ENCODE measurements around the gene PELI2.

Gene PELI2

DNA sequence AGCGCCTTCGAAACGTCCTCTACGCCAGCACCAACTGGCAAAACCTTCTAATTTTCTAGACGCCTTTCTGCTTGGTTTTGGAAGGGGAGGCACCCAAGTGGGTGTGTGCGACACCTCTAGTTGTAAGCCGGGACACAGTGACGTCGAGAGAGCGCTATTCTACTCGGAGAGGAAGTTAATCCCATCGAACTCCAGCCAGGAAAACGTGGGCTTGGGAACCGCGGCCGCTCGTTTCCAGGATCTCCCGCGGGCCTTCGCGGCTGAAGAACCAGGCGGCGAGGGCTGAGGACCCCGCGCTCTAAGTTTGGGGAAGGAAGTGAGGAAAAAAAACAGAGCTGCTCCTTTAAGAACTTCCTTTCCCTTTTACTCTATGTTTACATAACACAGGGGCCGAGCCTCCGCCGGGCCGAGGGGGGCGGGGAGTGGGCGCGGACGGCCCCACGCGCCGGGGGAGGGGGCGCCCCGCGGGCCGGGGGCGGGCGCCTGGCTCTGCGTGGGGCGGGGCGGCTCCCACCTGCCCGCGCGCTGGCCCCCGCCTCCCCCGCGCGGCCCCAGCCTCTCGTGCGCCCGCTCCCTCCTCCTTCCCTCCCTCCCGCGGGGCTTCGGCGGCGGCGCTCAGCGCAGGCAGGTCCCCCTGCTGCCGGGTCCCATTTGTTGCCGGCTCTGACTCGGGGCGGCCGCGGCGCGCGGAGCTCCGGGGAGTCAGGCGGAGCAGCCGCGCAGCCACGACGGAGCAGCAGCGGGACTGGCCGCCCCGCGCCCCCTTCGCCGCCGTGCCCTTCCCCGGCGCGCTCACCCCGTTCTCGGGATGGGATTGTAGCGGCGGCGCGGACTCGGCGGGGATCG lies at the start of gene PELI2 (continued):
- TF ChIP-seq KLF10 (tag by site-specific recombination; IDR thresholded peaks at IDR 0.05) (peak; percentile 95), SP2 (tag by site-specific recombination; IDR thresholded peaks at IDR 0.05) (peak; percentile 39), ZBTB21 (tag by site-specific recombination; IDR thresholded peaks at IDR 0.05) (peak; percentile 74), ZBTB26 (tag by site-specific recombination; optimal IDR thresholded peaks at IDR 0.05) (peak; percentile 46)
- TF ChIP-seq, protein P1, sequence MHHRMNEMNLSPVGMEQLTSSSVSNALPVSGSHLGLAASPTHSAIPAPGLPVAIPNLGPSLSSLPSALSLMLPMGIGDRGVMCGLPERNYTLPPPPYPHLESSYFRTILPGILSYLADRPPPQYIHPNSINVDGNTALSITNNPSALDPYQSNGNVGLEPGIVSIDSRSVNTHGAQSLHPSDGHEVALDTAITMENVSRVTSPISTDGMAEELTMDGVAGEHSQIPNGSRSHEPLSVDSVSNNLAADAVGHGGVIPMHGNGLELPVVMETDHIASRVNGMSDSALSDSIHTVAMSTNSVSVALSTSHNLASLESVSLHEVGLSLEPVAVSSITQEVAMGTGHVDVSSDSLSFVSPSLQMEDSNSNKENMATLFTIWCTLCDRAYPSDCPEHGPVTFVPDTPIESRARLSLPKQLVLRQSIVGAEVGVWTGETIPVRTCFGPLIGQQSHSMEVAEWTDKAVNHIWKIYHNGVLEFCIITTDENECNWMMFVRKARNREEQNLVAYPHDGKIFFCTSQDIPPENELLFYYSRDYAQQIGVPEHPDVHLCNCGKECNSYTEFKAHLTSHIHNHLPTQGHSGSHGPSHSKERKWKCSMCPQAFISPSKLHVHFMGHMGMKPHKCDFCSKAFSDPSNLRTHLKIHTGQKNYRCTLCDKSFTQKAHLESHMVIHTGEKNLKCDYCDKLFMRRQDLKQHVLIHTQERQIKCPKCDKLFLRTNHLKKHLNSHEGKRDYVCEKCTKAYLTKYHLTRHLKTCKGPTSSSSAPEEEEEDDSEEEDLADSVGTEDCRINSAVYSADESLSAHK (tag by site-specific recombination; IDR thresholded peaks at IDR 0.05): no peak
- TF ChIP-seq, protein P2, sequence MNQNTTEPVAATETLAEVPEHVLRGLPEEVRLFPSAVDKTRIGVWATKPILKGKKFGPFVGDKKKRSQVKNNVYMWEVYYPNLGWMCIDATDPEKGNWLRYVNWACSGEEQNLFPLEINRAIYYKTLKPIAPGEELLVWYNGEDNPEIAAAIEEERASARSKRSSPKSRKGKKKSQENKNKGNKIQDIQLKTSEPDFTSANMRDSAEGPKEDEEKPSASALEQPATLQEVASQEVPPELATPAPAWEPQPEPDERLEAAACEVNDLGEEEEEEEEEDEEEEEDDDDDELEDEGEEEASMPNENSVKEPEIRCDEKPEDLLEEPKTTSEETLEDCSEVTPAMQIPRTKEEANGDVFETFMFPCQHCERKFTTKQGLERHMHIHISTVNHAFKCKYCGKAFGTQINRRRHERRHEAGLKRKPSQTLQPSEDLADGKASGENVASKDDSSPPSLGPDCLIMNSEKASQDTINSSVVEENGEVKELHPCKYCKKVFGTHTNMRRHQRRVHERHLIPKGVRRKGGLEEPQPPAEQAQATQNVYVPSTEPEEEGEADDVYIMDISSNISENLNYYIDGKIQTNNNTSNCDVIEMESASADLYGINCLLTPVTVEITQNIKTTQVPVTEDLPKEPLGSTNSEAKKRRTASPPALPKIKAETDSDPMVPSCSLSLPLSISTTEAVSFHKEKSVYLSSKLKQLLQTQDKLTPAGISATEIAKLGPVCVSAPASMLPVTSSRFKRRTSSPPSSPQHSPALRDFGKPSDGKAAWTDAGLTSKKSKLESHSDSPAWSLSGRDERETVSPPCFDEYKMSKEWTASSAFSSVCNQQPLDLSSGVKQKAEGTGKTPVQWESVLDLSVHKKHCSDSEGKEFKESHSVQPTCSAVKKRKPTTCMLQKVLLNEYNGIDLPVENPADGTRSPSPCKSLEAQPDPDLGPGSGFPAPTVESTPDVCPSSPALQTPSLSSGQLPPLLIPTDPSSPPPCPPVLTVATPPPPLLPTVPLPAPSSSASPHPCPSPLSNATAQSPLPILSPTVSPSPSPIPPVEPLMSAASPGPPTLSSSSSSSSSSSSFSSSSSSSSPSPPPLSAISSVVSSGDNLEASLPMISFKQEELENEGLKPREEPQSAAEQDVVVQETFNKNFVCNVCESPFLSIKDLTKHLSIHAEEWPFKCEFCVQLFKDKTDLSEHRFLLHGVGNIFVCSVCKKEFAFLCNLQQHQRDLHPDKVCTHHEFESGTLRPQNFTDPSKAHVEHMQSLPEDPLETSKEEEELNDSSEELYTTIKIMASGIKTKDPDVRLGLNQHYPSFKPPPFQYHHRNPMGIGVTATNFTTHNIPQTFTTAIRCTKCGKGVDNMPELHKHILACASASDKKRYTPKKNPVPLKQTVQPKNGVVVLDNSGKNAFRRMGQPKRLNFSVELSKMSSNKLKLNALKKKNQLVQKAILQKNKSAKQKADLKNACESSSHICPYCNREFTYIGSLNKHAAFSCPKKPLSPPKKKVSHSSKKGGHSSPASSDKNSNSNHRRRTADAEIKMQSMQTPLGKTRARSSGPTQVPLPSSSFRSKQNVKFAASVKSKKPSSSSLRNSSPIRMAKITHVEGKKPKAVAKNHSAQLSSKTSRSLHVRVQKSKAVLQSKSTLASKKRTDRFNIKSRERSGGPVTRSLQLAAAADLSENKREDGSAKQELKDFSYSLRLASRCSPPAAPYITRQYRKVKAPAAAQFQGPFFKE (tag by site-specific recombination; IDR thresholded peaks at IDR 0.05; ENCODE audit: borderline replicate concordance): no peak

DNA sequence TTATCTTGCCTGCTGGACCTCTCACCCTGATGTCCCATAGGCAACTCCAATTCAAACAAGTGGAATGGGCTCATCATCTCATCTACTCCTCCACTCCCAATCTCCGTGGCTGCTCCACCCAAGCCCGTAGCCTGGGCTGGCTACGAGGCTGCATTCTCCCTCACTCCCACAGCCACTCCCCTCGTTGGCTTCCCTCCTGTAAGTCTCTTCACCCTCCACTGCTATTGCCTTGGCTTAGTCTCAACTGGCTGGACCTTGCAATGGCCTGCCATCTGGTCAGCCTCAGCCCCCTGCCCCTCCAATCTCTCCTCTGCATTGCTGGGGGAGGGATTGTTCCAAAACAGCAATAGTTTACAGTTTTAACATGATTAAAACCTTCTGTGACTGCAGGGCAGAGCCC lies 44.4 kb upstream of the PELI2 start:
- CTCF ChIA-PET: no interaction called here
- no peaks in the 10 kb centered on the region for H3K4me1 ChIP-seq (ENCODE audit: control insufficient read depth, insufficient read depth, low read length)
- H3K4me3 ChIP-seq (ENCODE audit: low read depth, low read length): no peak overlapping the region
- POLR2A ChIA-PET: no interaction called here
- no peaks in the 10 kb centered on the region for H3K9me3 ChIP-seq (ENCODE audit: control insufficient read depth, insufficient read depth, low read depth, low read length)
- no peak overlapping the region for H3K27ac ChIP-seq (ENCODE audit: extremely low read depth, low read depth, low read length)
- no peaks in the 10 kb centered on the region for H3K36me3 ChIP-seq (ENCODE audit: control insufficient read depth in 2 of 2, insufficient read depth in 1 of 2, low read length in 2 of 2)
- TF ChIP-seq ZNF747 (tag by site-specific recombination; IDR thresholded peaks at IDR 0.05) (no peak), YY2 (tag by site-specific recombination; IDR thresholded peaks at IDR 0.05) (no peak), ZNF571 (tag by site-specific recombination; IDR thresholded peaks at IDR 0.05) (no peak), ZNF214 (tag by site-specific recombination; IDR thresholded peaks at IDR 0.05; ENCODE audit: borderline replicate concordance) (no peak), ZNF221 (tag by site-specific recombination; IDR thresholded peaks at IDR 0.05; ENCODE audit: borderline replicate concordance) (no peak), GLI2 (tag by site-specific recombination; IDR thresholded peaks at IDR 0.05; ENCODE audit: borderline replicate concordance, low read depth) (no peak), ZNF529 (tag by site-specific recombination; IDR thresholded peaks at IDR 0.05; ENCODE audit: insufficient replicate concordance) (no peak), ZNF654 (tag by site-specific recombination; IDR thresholded peaks at IDR 0.05; ENCODE audit: low read depth) (no peak), ZNF26 (tag by site-specific recombination; IDR thresholded peaks at IDR 0.05) (no peak), IKZF3 (tag by site-specific recombination; IDR thresholded peaks at IDR 0.05) (no peak), ZFP37 (tag by site-specific recombination; IDR thresholded peaks at IDR 0.05) (no peak), ZNF610 (tag by site-specific recombination; IDR thresholded peaks at IDR 0.05; ENCODE audit: borderline replicate concordance) (no peak), ZNF311 (tag by site-specific recombination; IDR thresholded peaks at IDR 0.05; ENCODE audit: borderline replicate concordance) (no peak), ZNF335 (tag by site-specific recombination; conservative IDR thresholded peaks at IDR 0.05) (no peak), OSR2 (tag by site-specific recombination; IDR thresholded peaks at IDR 0.05) (no peak)
